Lower lobe of right lung (tissue), 2 donors: ENCODE results near the gene GXYLT2. TPM values are rescaled to one million over a fixed set of nuclear protein-coding genes. Genes with fewer than 3 reads are reported as not detected.
"Not testable (repeated sequence)": the region's sequence is repeated elsewhere in the genome, so short reads cannot be mapped to it uniquely, and the experiment has no call there.

Source experiments
- ATAC-seq, 2 donors: fragments of 200-7000 bp; cut with Tn5 transposase; one replicate each; pipeline ENCODE4 v1.9.1; 2020 to 2022; ENCODE audit warnings: mild to moderate bottlenecking in 2 of 2, moderate library complexity in 2 of 2
- DNase-seq: peaks from one replicate; pipeline ENCODE4 v3.0.0-alpha.2; 2020
- H3K27ac ChIP-seq: fragments of 200-600 bp; one replicate; pipeline ENCODE4 v1.8.0; 2022
- H3K27me3 ChIP-seq: fragments of 200-600 bp; one replicate; pipeline ENCODE4 v1.8.0; 2022; ENCODE audit warnings: low read depth
- H3K36me3 ChIP-seq: fragments of 200-600 bp; one replicate; pipeline ENCODE4 v1.8.0; 2022; ENCODE audit warnings: mild to moderate bottlenecking
- H3K4me1 ChIP-seq: fragments of 200-600 bp; one replicate; pipeline ENCODE4 v1.8.0; 2022
- H3K4me3 ChIP-seq: fragments of 200-600 bp; one replicate; pipeline ENCODE4 v1.8.0; 2022; ENCODE audit warnings: mild to moderate bottlenecking
- H3K9me3 ChIP-seq: fragments of 200-600 bp; one replicate; pipeline ENCODE4 v1.8.0; 2022
- CTCF ChIP-seq: fragments of 200-600 bp; IDR thresholded peaks from one replicate; pipeline ENCODE4 v1.8.0; 2022; ENCODE audit warnings: antibody characterized with exemption, mild to moderate bottlenecking
- intact Hi-C: fragments of 100-400 bp; cut with DNase I; formaldehyde crosslinking; loops from one replicate; pipeline ENCODE4 v1.11.0; 2022
- total RNA-seq: library from RNA; stranded (reverse); fragmentation: NEBNext Ultra II Directional; extraction: Animal tissue kit (Norgen Biotek cat#: 25700); gene quantifications from one replicate; pipeline ENCODE4 v1.2.1, GENCODE V29; 2021
- donor health status: DM: no; HTN: yes; CAD: no; lungs with severe emphysema.

The GXYLT2 gene
- total RNA-seq, 1 donor from 2014 or later: 6.7 TPM

GRCh38 chr3:72996121-72996472 lies 108.3 kb downstream of the GXYLT2 start:
- Histone ChIP-seq H3K4me1 (peaks cover 41% of the 10 kb centered on the region), H3K27ac (peak overlapping the region; percentile 95), H3K36me3 (peaks cover 16% of the 10 kb centered on the region), H3K4me3 (peak overlapping the region; percentile 90), H3K9me3 (no peaks in the 10 kb centered on the region), H3K27me3 (no peaks in the 10 kb centered on the region)
- intact Hi-C loops: no loop called here
- DNase-seq (peak; percentile 54), ATAC-seq (no peak)
- TF ChIP-seq CTCF: no peak

GRCh38 chr3:72996473-72997333 lies 108.9 kb downstream of the GXYLT2 start, which contains the start of gene PPP4R2:
PPP4R2 (plus strand) TSS chr3:72996811; CDS start chr3:72997038, 227 bp downstream.
- Histone ChIP-seq H3K36me3 (peaks cover 23% of the 10 kb centered on the region), H3K27ac (peak within 1 kb of the TSS; percentile 95), H3K4me3 (peak within 1 kb of the TSS; percentile 90), H3K9me3 (no peaks in the 10 kb centered on the region), H3K27me3 (no peaks in the 10 kb centered on the region), H3K4me1 (peaks cover 47% of the 10 kb centered on the region)
- peak; percentile 7 for TF ChIP-seq CTCF
- intact Hi-C loops: no loop called here
- peak; percentile 92 for DNase-seq
- ATAC-seq: peak; percentile 99 to 100

- peak; percentile 31 for TF ChIP-seq CTCF
- intact Hi-C loops: no loop called here
- DNase-seq (no peak), ATAC-seq (peak in 1 of 2 donors; percentile 29)
- H3K4me3 ChIP-seq: peak overlapping the region; percentile 90
- peaks cover 28% of the 10 kb centered on the region for H3K36me3 ChIP-seq
- H3K9me3 ChIP-seq: no peaks in the 10 kb centered on the region
- H3K27ac ChIP-seq: peak overlapping the region; percentile 95
- peaks cover 49% of the 10 kb centered on the region for H3K4me1 ChIP-seq
- H3K27me3 ChIP-seq: no peaks in the 10 kb centered on the region
These were observed 109.6 kb downstream of the GXYLT2 start for GRCh38 chr3:72997421-72997961.

GRCh38 chr3:72998466-72998865 lies 110.6 kb downstream of the GXYLT2 start:
- peak overlapping the region; percentile 90 for H3K4me3 ChIP-seq
- TF ChIP-seq CTCF: no peak
- no peak for ATAC-seq
- peaks cover 35% of the 10 kb centered on the region for H3K36me3 ChIP-seq
- intact Hi-C loops: no loop called here
- H3K4me1 ChIP-seq: peaks cover 57% of the 10 kb centered on the region
- no peaks in the 10 kb centered on the region for H3K9me3 ChIP-seq
- DNase-seq: no peak
- H3K27ac ChIP-seq: no peak overlapping the region
- H3K27me3 ChIP-seq: no peaks in the 10 kb centered on the region

- no peaks in the 10 kb centered on the region for H3K27me3 ChIP-seq
- no peaks in the 10 kb centered on the region for H3K9me3 ChIP-seq
- H3K36me3 ChIP-seq: peaks cover 44% of the 10 kb centered on the region
- H3K4me3 ChIP-seq: peak overlapping the region; percentile 90
- peaks cover 57% of the 10 kb centered on the region for H3K4me1 ChIP-seq
- intact Hi-C loops: no loop called here
- TF ChIP-seq CTCF: no peak
- no peak for DNase-seq
- H3K27ac ChIP-seq: peak overlapping the region; percentile 16
- ATAC-seq: no peak
These were observed 112.1 kb downstream of the GXYLT2 start for GRCh38 chr3:72999951-73000350.

- H3K9me3 ChIP-seq, H3K27ac ChIP-seq, intact Hi-C loops, ATAC-seq, H3K4me3 ChIP-seq, H3K27me3 ChIP-seq, DNase-seq: not testable (repeated sequence)
- Histone ChIP-seq H3K4me1 (peaks cover 47% of the 10 kb centered on the region), H3K36me3 (peaks cover 65% of the 10 kb centered on the region)
These were observed 115.2 kb downstream of the GXYLT2 start for GRCh38 chr3:73003050-73003449.
